Measurements from ENCODE around the gene ATP6V1D.

DNA sequence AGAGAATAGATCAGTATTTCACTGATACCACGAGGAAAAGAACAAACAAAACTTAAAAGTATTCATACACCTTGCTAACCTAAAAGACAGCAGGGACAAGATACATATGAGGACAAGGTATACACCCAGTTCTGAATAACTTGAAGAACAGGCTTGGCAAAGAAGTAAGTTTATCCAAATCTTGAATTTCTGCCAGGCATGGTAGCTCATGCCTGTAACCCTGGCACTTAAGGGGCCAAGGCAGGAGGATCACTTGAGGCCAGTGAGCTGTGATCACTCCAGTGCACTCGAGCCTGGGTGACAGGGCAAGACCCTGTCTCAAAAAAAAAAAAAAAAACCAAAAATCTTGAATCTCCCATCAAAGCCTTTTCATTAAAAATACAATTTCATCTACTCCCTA is 25.5 kb upstream of the ATP6V1D start:
- TF ChIP-seq, protein P1, sequence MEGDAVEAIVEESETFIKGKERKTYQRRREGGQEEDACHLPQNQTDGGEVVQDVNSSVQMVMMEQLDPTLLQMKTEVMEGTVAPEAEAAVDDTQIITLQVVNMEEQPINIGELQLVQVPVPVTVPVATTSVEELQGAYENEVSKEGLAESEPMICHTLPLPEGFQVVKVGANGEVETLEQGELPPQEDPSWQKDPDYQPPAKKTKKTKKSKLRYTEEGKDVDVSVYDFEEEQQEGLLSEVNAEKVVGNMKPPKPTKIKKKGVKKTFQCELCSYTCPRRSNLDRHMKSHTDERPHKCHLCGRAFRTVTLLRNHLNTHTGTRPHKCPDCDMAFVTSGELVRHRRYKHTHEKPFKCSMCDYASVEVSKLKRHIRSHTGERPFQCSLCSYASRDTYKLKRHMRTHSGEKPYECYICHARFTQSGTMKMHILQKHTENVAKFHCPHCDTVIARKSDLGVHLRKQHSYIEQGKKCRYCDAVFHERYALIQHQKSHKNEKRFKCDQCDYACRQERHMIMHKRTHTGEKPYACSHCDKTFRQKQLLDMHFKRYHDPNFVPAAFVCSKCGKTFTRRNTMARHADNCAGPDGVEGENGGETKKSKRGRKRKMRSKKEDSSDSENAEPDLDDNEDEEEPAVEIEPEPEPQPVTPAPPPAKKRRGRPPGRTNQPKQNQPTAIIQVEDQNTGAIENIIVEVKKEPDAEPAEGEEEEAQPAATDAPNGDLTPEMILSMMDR (IDR thresholded peaks at IDR 0.05) = no peak
- TF ChIP-seq POLR2A (IDR thresholded peaks at IDR 0.05; ENCODE audit: low read length) (no peak), HEYL (CRISPR knock-in tag; IDR thresholded peaks at IDR 0.05) (no peak), SMC3 (IDR thresholded peaks at IDR 0.05) (no peak), RAD21 (conservative IDR thresholded peaks at IDR 0.05 in 1 of 2, IDR thresholded peaks at IDR 0.05 in 1 of 2) (no peak), HOXB13 (CRISPR knock-in tag; IDR thresholded peaks at IDR 0.05; ENCODE audit: low read depth) (no peak), CBX8 (IDR thresholded peaks at IDR 0.05) (no peak), JUN (IDR thresholded peaks at IDR 0.05) (no peak)
